NCI-H1105 treated with DMSO at 0.1 percent for 48 hours (cell line): ENCODE data around the gene HSPA14.
"Not testable (repeated sequence)": the region's sequence is repeated elsewhere in the genome, so short reads cannot be mapped to it uniquely, and the experiment has no call there.

Experiments
- DNase-seq: peaks from one replicate; lab custom pipeline; 2025; lab: John Stamatoyannopoulos, UW

Gene HSPA14

GRCh38 chr10:14884082-14884481 lies 46.0 kb downstream of the HSPA14 start:
- DNase-seq, result no peak

- DNase-seq, result no peak
Measured at GRCh38 chr10:14889318-14889717, 51.2 kb downstream of the HSPA14 start.

- no peak for DNase-seq
Measured at GRCh38 chr10:14891151-14891550, 53.0 kb downstream of the HSPA14 start.

- DNase-seq, result peak; percentile 1
Measured at GRCh38 chr10:14904316-14904732, 66.2 kb downstream of the HSPA14 start.

GRCh38 chr10:14904864-14905263 lies 66.8 kb downstream of the HSPA14 start:
- no peak for DNase-seq

- DNase-seq, result no peak
Measured at GRCh38 chr10:14905890-14906289, 67.8 kb downstream of the HSPA14 start.

GRCh38 chr10:14906765-14907164 lies 68.7 kb downstream of the HSPA14 start:
- DNase-seq, result no peak

GRCh38 chr10:14907591-14907990 lies 69.5 kb downstream of the HSPA14 start:
- DNase-seq, result not testable (repeated sequence)

GRCh38 chr10:14909101-14909500 lies 71.0 kb downstream of the HSPA14 start:
- no peak for DNase-seq

- no peak for DNase-seq
Measured at GRCh38 chr10:14910953-14911352, 72.8 kb downstream of the HSPA14 start.

- DNase-seq, result no peak
Measured at GRCh38 chr10:14911801-14912200, 73.7 kb downstream of the HSPA14 start.

GRCh38 chr10:14916600-14916999 lies 78.5 kb downstream of the HSPA14 start:
- no peak for DNase-seq

- no peak for DNase-seq
Measured at GRCh38 chr10:14917827-14918226, 79.7 kb downstream of the HSPA14 start.

- no peak for DNase-seq
Measured at GRCh38 chr10:14918964-14919363, 80.9 kb downstream of the HSPA14 start.
